IMR-90 (cell line): ENCODE data around the gene LTBP1. TPM values are rescaled to one million over a fixed set of nuclear protein-coding genes. Genes with fewer than 3 reads are reported as not detected.

Experiments
- ATAC-seq: fragments of 200-7000 bp; cut with Tn5 transposase; 2 replicates; pipeline ENCODE4 v1.9.1; 2020; ENCODE audit warnings: low read depth, mild to moderate bottlenecking, moderate library complexity
- BruUV-seq: library from RNA; stranded (reverse); fragments of 400-500 nt; replicated peaks from 2 replicates; lab custom pipeline; 2021; lab: Mats Ljungman, UMichigan
- CTCF ChIA-PET: fragments of 300-600 bp; formaldehyde crosslinking; extraction: SDS; loops from one replicate; lab custom pipeline; 2021; ENCODE audit warnings: antibody characterized with exemption; lab: Yijun Ruan, JAX
- POLR2A ChIA-PET: fragments of 300-600 bp; sonication (Branson Sonifier 250); formaldehyde crosslinking; loops from one replicate; lab custom pipeline; 2022; ENCODE audit warnings: antibody characterized with exemption; ENCODE audit not compliant: unreplicated experiment; lab: Charles Lee
- DNase-seq: peaks from one replicate; pipeline ENCODE4 v3.0.0; 2013
- H2AFZ ChIP-seq: replicated peaks from 2 replicates; pipeline ENCODE3; 2013; ENCODE audit warnings: low read length, mild to moderate bottlenecking; ENCODE audit not compliant: poor library complexity
- H2AK5ac ChIP-seq: 2 replicates; pipeline ENCODE4 v1.6.1; 2013; ENCODE audit warnings: low read depth, low read length, inconsistent platforms
- H2AK9ac ChIP-seq: replicated peaks from 2 replicates; pipeline ENCODE3; 2013; ENCODE audit warnings: mild to moderate bottlenecking, low read depth, low read length, moderate library complexity; ENCODE audit not compliant: poor library complexity
- H2BK120ac ChIP-seq: 2 replicates; pipeline ENCODE4 v1.6.1; 2013; ENCODE audit warnings: low read depth, low read length, inconsistent platforms
- H2BK15ac ChIP-seq: 3 replicates; pipeline ENCODE4 v1.6.1; 2013; ENCODE audit warnings: low read depth, low read length, inconsistent platforms
- H2BK20ac ChIP-seq: 2 replicates; pipeline ENCODE4 v1.6.1; 2013; ENCODE audit warnings: low read depth, mild to moderate bottlenecking, inconsistent platforms, low read length, moderate library complexity
- H2BK5ac ChIP-seq: 2 replicates; pipeline ENCODE4 v1.6.1; 2013; ENCODE audit warnings: mild to moderate bottlenecking, low read depth, low read length, inconsistent platforms; ENCODE audit not compliant: poor library complexity, severe bottlenecking
- H3K14ac ChIP-seq: replicated peaks from 2 replicates; pipeline ENCODE4 v1.6.1; 2013; ENCODE audit warnings: low read depth, low read length, inconsistent platforms
- H3K18ac ChIP-seq: 2 replicates; pipeline ENCODE4 v1.6.1; 2013; ENCODE audit warnings: low read depth, low read length, control low read depth
- H3K23ac ChIP-seq: 2 replicates; pipeline ENCODE4 v1.6.1; 2013; ENCODE audit warnings: low read depth, low read length, inconsistent platforms
- H3K27ac ChIP-seq: 2 replicates; pipeline ENCODE4 v1.5.1; 2013; ENCODE audit warnings: mild to moderate bottlenecking, control low read depth, low read length; ENCODE audit not compliant: insufficient read depth
- H3K27me3 ChIP-seq: 2 replicates; pipeline ENCODE4 v1.6.1; 2013; ENCODE audit warnings: low read length; ENCODE audit not compliant: control insufficient read depth, insufficient read depth
- H3K36me3 ChIP-seq: 2 replicates; pipeline ENCODE4 v1.6.1; 2013; ENCODE audit warnings: low read length, mixed read lengths; ENCODE audit not compliant: control insufficient read depth, insufficient read depth
- H3K4ac ChIP-seq: 2 replicates; pipeline ENCODE4 v1.6.1; 2013; ENCODE audit warnings: low read depth, low read length, inconsistent platforms
- H3K4me1 ChIP-seq: 2 replicates; pipeline ENCODE4 v1.6.1; 2013; ENCODE audit warnings: low read length, mixed read lengths; ENCODE audit not compliant: control insufficient read depth, insufficient read depth
- H3K4me2 ChIP-seq: 2 replicates; pipeline ENCODE4 v1.6.1; 2013; ENCODE audit warnings: low read depth, mild to moderate bottlenecking, control low read depth, low read length, moderate library complexity
- H3K4me3 ChIP-seq: 2 replicates; pipeline ENCODE4 v1.5.1; 2013; ENCODE audit warnings: low read depth, mild to moderate bottlenecking, control low read depth, low read length, moderate library complexity; ENCODE audit not compliant: insufficient read depth
- H3K56ac ChIP-seq: 2 replicates; pipeline ENCODE4 v1.6.1; 2013; ENCODE audit warnings: low read length, inconsistent platforms; ENCODE audit not compliant: insufficient read depth; ENCODE audit errors: extremely low read depth
- H3K79me1 ChIP-seq, 2 experiments: 2 replicates each; pipeline ENCODE4 v1.6.1; 2013; ENCODE audit warnings: low read length in 2 of 2, inconsistent platforms in 1 of 2, low read depth in 1 of 2
- H3K9ac ChIP-seq: 2 replicates; pipeline ENCODE4 v1.6.1; 2013; ENCODE audit warnings: low read depth, low read length, control low read depth
- H3K9me1 ChIP-seq: 2 replicates; pipeline ENCODE4 v1.6.1; 2013; ENCODE audit warnings: low read length, inconsistent platforms; ENCODE audit not compliant: insufficient read depth
- H3K9me3 ChIP-seq: 2 replicates; pipeline ENCODE4 v1.6.1; 2013; ENCODE audit warnings: low read length; ENCODE audit not compliant: control insufficient read depth, insufficient read depth
- H4K20me1 ChIP-seq: 2 replicates; pipeline ENCODE4 v1.6.1; 2013; ENCODE audit warnings: low read length, inconsistent platforms; ENCODE audit not compliant: insufficient read depth
- H4K5ac ChIP-seq: 2 replicates; pipeline ENCODE4 v1.6.1; 2013; ENCODE audit warnings: mild to moderate bottlenecking, low read depth, low read length, control low read depth
- H4K8ac ChIP-seq, 2 experiments: 2 replicates each; pipeline ENCODE4 v1.6.1; 2013; ENCODE audit warnings: low read depth in 2 of 2, low read length in 2 of 2, control low read depth in 1 of 2, inconsistent platforms in 1 of 2
- H4K91ac ChIP-seq: 2 replicates; pipeline ENCODE4 v1.6.1; 2013; ENCODE audit warnings: low read depth, low read length, inconsistent platforms; ENCODE audit not compliant: insufficient read depth
- RCOR1 ChIP-seq: IDR thresholded peaks from 2 replicates; pipeline ENCODE4 v1.6.1; 2012; ENCODE audit warnings: mild to moderate bottlenecking, low read length, improper control_type of control experiment; ENCODE audit not compliant: insufficient replicate concordance
- WGBS, 2 experiments: methylation state at CpG; one replicate each; pipeline versions ENCODE4 v1.1.5 to v1.1.7; 2013; ENCODE audit warnings: missing lambda C conversion rate in 2 of 2; ENCODE audit not compliant: insufficient read length in 1 of 2; ENCODE audit errors: extremely low coverage in 2 of 2; 5-methylcytosine and 5-hydroxymethylcytosine counted together
- dilution Hi-C: fragments of 300-500 bp; cut with HindIII; formaldehyde crosslinking; loops from one replicate; pipeline ENCODE4 v1.14.3; 2018; ENCODE audit warnings: low sequenced_read_pairs; ENCODE audit not compliant: unreplicated experiment
- in situ Hi-C: fragments of 300-500 bp; cut with MboI; formaldehyde crosslinking; loops from 3 replicates; pipeline ENCODE4 v1.14.3; 2019; ENCODE audit warnings: low sequenced_read_pairs, inconsistent platforms, mixed read lengths
- intact Hi-C: fragments of 100-400 bp; cut with micrococcal nuclease; formaldehyde crosslinking; loops from 2 replicates; pipeline ENCODE4 v1.10.0; 2022
- polyA plus RNA-seq, 3 experiments: library from polyadenylated mRNA; depleted of rRNA; stranded (reverse); fragments of >200 nt; gene quantifications; 2 replicates each; pipeline ENCODE4 v1.2.3, GENCODE V29; 2012; ENCODE audit warnings: low replicate concordance in 1 of 3
- total RNA-seq: library from RNA; depleted of rRNA; stranded (reverse); fragments of >200 nt; gene quantifications from 2 replicates; pipeline ENCODE4 v1.2.3, GENCODE V29; 2012

The LTBP1 gene
- total and polyA plus RNA-seq, 2 of the 4 experiments (the other 2 are of a cell fraction): 235 to 326 TPM

- no peak overlapping the region for H3K9ac ChIP-seq
- no peak overlapping the region for H2AK9ac ChIP-seq
- no peak overlapping the region for H3K4ac ChIP-seq
- H3K4me1 ChIP-seq: peaks cover 2% of the 10 kb centered on the region; the same call in 1 of the 2 replicates
- ATAC-seq (no peak), DNase-seq (no peak)
- H3K4me2 ChIP-seq: no peak overlapping the region
- intact Hi-C loops: no loop called here
- H3K27ac ChIP-seq: no peak overlapping the region
- 66% methylated on average over 2 of the region's 3 CpGs; no CpG with 5 or more reads in 1 of the 2 experiments for WGBS, 2 experiments
- H3K9me1 ChIP-seq: 0 out of 2 replicates have a peak, but pooled peaks cover 4% of the 10 kb centered on the region
- H3K56ac ChIP-seq: no peak overlapping the region
- POLR2A ChIA-PET: no interaction called here
- no peak overlapping the region for H4K8ac ChIP-seq
- dilution Hi-C loops: no loop called here
- no peak overlapping the region for H4K91ac ChIP-seq
- no peak overlapping the region for H2AFZ ChIP-seq
- no TSS peak for BruUV-seq
- H3K18ac ChIP-seq: no peak overlapping the region
- no peak overlapping the region for H3K23ac ChIP-seq
- H3K9me3 ChIP-seq: no peaks in the 10 kb centered on the region; the same call in 1 of the 2 replicates
- H2BK15ac ChIP-seq: no peak overlapping the region
- no peak overlapping the region for H2BK5ac ChIP-seq
- no peaks in the 10 kb centered on the region for H3K36me3 ChIP-seq
- H2BK20ac ChIP-seq: no peak overlapping the region
- H4K5ac ChIP-seq: no peak overlapping the region
- peaks cover 14% of the 10 kb centered on the region for H3K27me3 ChIP-seq
- no peak overlapping the region for H2AK5ac ChIP-seq
- no peaks in the 10 kb centered on the region for H4K20me1 ChIP-seq
- no peak overlapping the region for H2BK120ac ChIP-seq
- H3K79me1 ChIP-seq: no peaks in the 10 kb centered on the region
- TF ChIP-seq RCOR1: no peak
- no peak overlapping the region for H3K14ac ChIP-seq
- no peak overlapping the region for H3K4me3 ChIP-seq
- CTCF ChIA-PET: no interaction called here
- in situ Hi-C loops: no loop called here
Observed at GRCh38 chr2:32905270-32905669, 41.5 kb upstream of the LTBP1 start.
